Measurements from ENCODE around the gene OR4K17. TPM values are rescaled to one million over a fixed set of nuclear protein-coding genes. Genes with fewer than 3 reads are reported as not detected.

OR4K17 gene
- total RNA-seq, 2 experiments from 2014 or later: not detected

DNA sequence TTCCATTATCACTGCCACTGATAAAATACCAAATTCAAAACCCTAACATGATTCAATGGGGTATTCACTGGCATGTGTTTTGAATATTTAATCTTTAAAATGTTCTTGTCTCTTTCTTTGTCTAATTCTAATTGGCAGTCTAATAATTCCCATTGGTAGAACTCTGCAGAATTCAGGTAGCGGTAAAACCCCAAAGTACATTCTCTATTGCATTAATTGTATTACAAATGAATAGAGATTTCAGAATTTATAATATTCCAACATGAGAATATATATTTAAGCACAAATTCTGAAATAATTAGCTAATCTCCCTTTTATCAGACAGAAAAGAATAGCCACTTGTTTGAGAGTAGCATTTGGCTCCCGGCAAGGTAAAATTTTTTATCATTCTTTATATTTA lies 28.0 kb downstream of the OR4K17 start, which contains the start of gene OR4N5:
OR4N5 (plus strand) TSS at position 301 of the 400 bp plus-strand sequence. CDS start 4,916 bp downstream, outside the sequence.
- TF ChIP-seq EZH2phosphoT487 (IDR thresholded peaks at IDR 0.05; ENCODE audit: borderline replicate concordance, low read depth, low read length): no peak
- no peak for TF ChIP-seq CTCF (conservative IDR thresholded peaks at IDR 0.05; ENCODE audit: low read length)
- Histone ChIP-seq H3K27ac (ENCODE audit: low read depth, low read length, poor library complexity, severe bottlenecking) (no peak within 1 kb of the TSS), H3K79me2 (ENCODE audit: insufficient read depth, low read depth, low read length) (no peaks in the 10 kb centered on the region), H3K36me3 (ENCODE audit: insufficient read depth, low read length) (no peaks in the 10 kb centered on the region), H3K4me3 (ENCODE audit: low read depth, low read length, poor library complexity, severe bottlenecking) (no peak within 1 kb of the TSS), H3K4me2 (ENCODE audit: low read length) (no peak within 1 kb of the TSS), H3K9me3 (ENCODE audit: low read length) (no peaks in the 10 kb centered on the region), H3K4me1 (ENCODE audit: insufficient read depth, low read length, poor library complexity, severe bottlenecking) (no peaks in the 10 kb centered on the region), H3K9me2 (ENCODE audit: insufficient read depth, low read length) (no peaks in the 10 kb centered on the region), H4K20me1 (ENCODE audit: insufficient read depth, low read length) (no peaks in the 10 kb centered on the region), H2AFZ (ENCODE audit: low read length) (no peak within 1 kb of the TSS)
- ChIA-PET CTCF (ENCODE audit: unreplicated experiment) (no interaction called here), POLR2A (no interaction called here)
- intact Hi-C loops (cut with micrococcal nuclease; ENCODE audit: unreplicated experiment): no loop called here
- DNase-seq (ENCODE audit: low spot score): no peak
- BruUV-seq (replicated peaks): no TSS peak

DNA sequence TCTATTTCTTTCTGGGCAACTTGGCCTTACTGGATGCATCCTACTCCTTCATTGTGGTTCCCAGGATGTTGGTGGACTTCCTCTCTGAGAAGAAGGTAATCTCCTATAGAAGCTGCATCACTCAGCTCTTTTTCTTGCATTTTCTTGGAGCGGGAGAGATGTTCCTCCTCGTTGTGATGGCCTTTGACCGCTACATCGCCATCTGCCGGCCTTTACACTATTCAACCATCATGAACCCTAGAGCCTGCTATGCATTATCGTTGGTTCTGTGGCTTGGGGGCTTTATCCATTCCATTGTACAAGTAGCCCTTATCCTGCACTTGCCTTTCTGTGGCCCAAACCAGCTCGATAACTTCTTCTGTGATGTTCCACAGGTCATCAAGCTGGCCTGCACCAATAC lies 33.4 kb downstream of the OR4K17 start:
- no peaks in the 10 kb centered on the region for H4K20me1 ChIP-seq (ENCODE audit: insufficient read depth, low read length)
- no peaks in the 10 kb centered on the region for H3K79me2 ChIP-seq (ENCODE audit: insufficient read depth, low read depth, low read length)
- H3K9me3 ChIP-seq (ENCODE audit: low read length): no peaks in the 10 kb centered on the region
- no peak overlapping the region for H2AFZ ChIP-seq (ENCODE audit: low read length)
- no peak for DNase-seq (ENCODE audit: low spot score)
- no peak overlapping the region for H3K4me3 ChIP-seq (ENCODE audit: low read depth, low read length, poor library complexity, severe bottlenecking)
- H3K4me1 ChIP-seq (ENCODE audit: insufficient read depth, low read length, poor library complexity, severe bottlenecking): no peaks in the 10 kb centered on the region
- CTCF ChIA-PET (ENCODE audit: unreplicated experiment): no interaction called here
- H3K9me2 ChIP-seq (ENCODE audit: insufficient read depth, low read length): no peaks in the 10 kb centered on the region
- TF ChIP-seq EZH2phosphoT487 (IDR thresholded peaks at IDR 0.05; ENCODE audit: borderline replicate concordance, low read depth, low read length): no peak
- no peak for TF ChIP-seq CTCF (conservative IDR thresholded peaks at IDR 0.05; ENCODE audit: low read length)
- POLR2A ChIA-PET: interaction anchor here (1.1 to 2.1 kb wide), 2 partner anchors 10 to 13 kb away, joined by 3 to 5 read pairs; no protein-coding TSS in a partner anchor
- no peak overlapping the region for H3K27ac ChIP-seq (ENCODE audit: low read depth, low read length, poor library complexity, severe bottlenecking)
- intact Hi-C loops (cut with micrococcal nuclease; ENCODE audit: unreplicated experiment): no loop called here
- BruUV-seq (replicated peaks): no TSS peak
- no peaks in the 10 kb centered on the region for H3K36me3 ChIP-seq (ENCODE audit: insufficient read depth, low read length)
- no peak overlapping the region for H3K4me2 ChIP-seq (ENCODE audit: low read length)

DNA sequence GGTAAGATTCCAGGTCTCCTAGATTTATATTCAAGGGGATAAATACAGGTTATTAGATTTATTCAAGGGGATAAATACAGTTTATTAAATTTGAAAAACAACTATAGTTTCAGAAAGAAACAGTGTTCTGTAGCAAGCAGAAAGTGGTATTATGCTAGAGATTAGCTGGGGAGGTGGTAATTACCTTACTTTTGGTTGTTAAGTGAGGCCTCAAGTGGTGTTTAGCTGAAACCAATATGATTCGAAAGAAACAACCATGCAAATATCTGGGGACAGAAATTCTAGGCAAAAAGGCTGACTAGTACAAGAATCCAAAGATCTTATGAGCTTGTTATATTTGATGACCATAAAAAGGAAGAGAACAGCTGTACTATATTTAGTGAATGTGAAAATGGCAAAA lies 34.3 kb downstream of the OR4K17 start:
- BruUV-seq (replicated peaks): no TSS peak
- Histone ChIP-seq H3K4me1 (ENCODE audit: insufficient read depth, low read length, poor library complexity, severe bottlenecking) (no peaks in the 10 kb centered on the region), H2AFZ (ENCODE audit: low read length) (no peak overlapping the region), H3K27ac (ENCODE audit: low read depth, low read length, poor library complexity, severe bottlenecking) (no peak overlapping the region), H3K36me3 (ENCODE audit: insufficient read depth, low read length) (no peaks in the 10 kb centered on the region), H3K4me2 (ENCODE audit: low read length) (no peak overlapping the region), H3K4me3 (ENCODE audit: low read depth, low read length, poor library complexity, severe bottlenecking) (no peak overlapping the region), H3K79me2 (ENCODE audit: insufficient read depth, low read depth, low read length) (no peaks in the 10 kb centered on the region), H3K9me2 (ENCODE audit: insufficient read depth, low read length) (no peaks in the 10 kb centered on the region), H3K9me3 (ENCODE audit: low read length) (no peaks in the 10 kb centered on the region), H4K20me1 (ENCODE audit: insufficient read depth, low read length) (no peaks in the 10 kb centered on the region)
- ChIA-PET POLR2A (interaction anchor here (1.1 to 2.1 kb wide), 2 partner anchors 11 to 12 kb away, joined by 3 to 5 read pairs; no protein-coding TSS in a partner anchor), CTCF (ENCODE audit: unreplicated experiment) (no interaction called here)
- no peak for TF ChIP-seq EZH2phosphoT487 (IDR thresholded peaks at IDR 0.05; ENCODE audit: borderline replicate concordance, low read depth, low read length)
- TF ChIP-seq CTCF (conservative IDR thresholded peaks at IDR 0.05; ENCODE audit: low read length): no peak
- no peak for DNase-seq (ENCODE audit: low spot score)
- intact Hi-C loops (cut with micrococcal nuclease; ENCODE audit: unreplicated experiment): no loop called here

All from OCI-LY7 (cell line).